Stimulated activated CD8-positive, alpha-beta memory T cell treated with anti-CD3 and anti-CD28 coated beads, Interleukin-2, amount 100 ng/mL, for 48 hours (primary cell): ENCODE results near the gene FAM25C.
"Not testable (repeated sequence)": the region's sequence is repeated elsewhere in the genome, so short reads cannot be mapped to it uniquely, and the experiment has no call there.

Experiments used
- DNase-seq, 2 donors: peaks; one replicate each; pipeline ENCODE4 v3.0.0-alpha.2; 2020; ENCODE audit warnings: low read depth in 2 of 2

FAM25C gene

GRCh38 chr10:47999691-48000090 lies at the start of gene FAM25C:
FAM25C (minus strand) TSS chr10:47999791; CDS start chr10:47999765, 26 bp downstream.
- DNase-seq, result not testable (repeated sequence)

- DNase-seq, result not testable (repeated sequence)
Observed at GRCh38 chr10:48044557-48044956, 45.0 kb upstream of the FAM25C start.

- DNase-seq, result not testable (repeated sequence)
Observed at GRCh38 chr10:48031390-48031789, 31.8 kb upstream of the FAM25C start.

GRCh38 chr10:48002306-48002705 lies 2.7 kb upstream of the FAM25C start:
- not testable (repeated sequence) for DNase-seq

DNA sequence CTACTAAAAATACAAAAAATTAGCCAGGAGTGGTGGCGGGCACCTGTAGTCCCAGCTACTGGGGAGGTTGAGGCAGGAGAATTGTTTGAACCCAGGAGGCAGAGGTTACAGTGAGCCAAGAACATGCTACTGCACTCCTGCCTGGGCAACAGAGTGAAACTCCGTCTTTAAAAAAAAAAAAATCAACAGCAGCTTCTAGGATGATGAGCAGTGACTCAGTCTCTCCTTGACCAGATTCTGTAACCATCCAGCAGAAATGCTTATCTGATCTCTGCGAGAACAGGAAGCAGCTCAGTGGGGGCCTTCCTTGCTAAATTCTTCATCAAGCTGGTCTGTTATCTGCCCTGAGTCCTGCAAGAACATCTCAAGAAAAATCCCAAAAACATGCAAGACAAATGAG lies 5.5 kb downstream of the FAM25C start:
- not testable (repeated sequence) for DNase-seq

DNA sequence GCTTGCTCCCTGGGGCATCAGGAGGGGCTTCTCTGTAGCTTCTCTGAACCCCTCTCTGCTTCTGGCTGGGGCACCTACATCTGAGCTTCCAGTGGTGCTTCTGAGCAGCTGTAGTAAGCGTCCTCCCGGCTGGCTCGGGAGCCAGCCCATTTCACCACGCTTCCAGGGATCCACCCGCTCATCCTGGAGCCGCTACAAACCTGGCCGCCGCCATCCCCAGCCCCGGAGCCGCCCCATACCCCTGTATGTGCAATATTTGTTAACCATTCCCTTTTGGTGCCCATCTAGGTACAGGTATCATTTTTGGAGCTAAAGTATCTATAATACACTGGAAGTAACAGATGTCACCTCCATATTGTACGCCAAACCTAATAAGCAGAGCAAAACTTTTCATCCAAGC lies 7.0 kb downstream of the FAM25C start:
- not testable (repeated sequence) for DNase-seq

DNA sequence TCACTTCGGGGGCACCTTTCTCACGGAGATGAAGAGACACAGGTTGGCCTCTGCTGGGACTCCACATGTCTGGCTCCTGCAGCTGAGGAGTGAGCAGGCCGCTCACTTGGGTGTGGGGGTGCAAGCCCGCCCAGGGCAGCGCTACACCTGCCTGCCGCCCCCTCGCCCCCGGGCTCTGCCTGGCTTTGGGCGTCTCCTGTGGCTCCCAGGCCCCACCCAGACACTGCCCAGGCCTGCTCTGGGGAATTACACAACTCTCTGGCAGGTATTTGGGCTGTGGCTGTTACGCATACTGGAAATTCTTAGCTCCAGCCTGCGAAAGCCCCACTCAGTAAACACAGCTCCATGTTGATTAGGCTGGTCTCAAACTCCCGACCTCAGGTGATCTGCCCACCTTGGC lies 7.9 kb downstream of the FAM25C start:
- DNase-seq, result not testable (repeated sequence)

GRCh38 chr10:47990097-47990496 lies 9.5 kb downstream of the FAM25C start:
- not testable (repeated sequence) for DNase-seq

- not testable (repeated sequence) for DNase-seq
Observed at GRCh38 chr10:47989542-47989950, 10.0 kb downstream of the FAM25C start.

GRCh38 chr10:47988718-47989541 lies 10.7 kb downstream of the FAM25C start:
- DNase-seq, result not testable (repeated sequence)

- not testable (repeated sequence) for DNase-seq
Observed at GRCh38 chr10:47987952-47988351, 11.6 kb downstream of the FAM25C start.

GRCh38 chr10:47986413-47987230 lies 13.0 kb downstream of the FAM25C start:
- not testable (repeated sequence) for DNase-seq

DNA sequence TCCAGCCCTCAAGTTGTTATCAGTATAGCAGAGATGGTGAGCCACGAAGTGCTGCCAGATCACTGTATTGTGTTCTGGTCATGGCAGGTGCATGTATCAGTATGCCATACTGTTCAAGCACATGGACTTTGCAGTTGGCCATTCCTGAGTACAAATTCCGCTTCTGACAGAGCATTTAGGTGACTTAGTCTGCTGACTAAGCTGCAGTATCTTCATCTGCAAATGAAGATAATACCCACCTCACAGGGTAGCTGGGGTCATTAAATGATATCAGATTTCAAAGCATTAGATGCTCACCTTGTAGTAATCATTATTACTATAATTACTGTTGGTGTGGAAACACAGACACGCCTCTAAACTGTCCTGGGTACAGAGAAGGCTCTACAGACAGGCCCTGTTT lies 24.2 kb downstream of the FAM25C start:
- DNase-seq, result not testable (repeated sequence)

- DNase-seq, result not testable (repeated sequence)
Observed at GRCh38 chr10:47973131-47973530, 26.5 kb downstream of the FAM25C start.

DNA sequence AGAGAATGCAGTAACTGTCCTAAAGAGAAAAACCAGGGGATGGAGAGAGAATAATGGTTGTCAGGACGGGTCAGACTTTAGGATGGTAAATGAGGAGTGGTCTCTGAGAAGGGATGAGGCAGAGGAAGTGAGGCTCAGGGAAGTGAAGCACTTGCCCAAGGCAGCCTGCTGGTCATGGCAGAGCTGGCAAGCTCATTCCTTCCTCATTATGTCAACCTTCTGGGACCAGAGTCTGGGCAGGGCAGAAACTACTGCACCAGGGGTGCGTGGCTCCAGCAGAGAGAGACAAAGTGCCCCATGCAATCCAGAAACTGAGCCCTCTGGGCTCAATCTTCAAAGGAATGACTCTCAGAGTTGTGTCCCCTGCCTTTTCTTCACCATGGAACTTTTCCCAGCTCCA lies 27.5 kb downstream of the FAM25C start:
- DNase-seq, result not testable (repeated sequence)

DNA sequence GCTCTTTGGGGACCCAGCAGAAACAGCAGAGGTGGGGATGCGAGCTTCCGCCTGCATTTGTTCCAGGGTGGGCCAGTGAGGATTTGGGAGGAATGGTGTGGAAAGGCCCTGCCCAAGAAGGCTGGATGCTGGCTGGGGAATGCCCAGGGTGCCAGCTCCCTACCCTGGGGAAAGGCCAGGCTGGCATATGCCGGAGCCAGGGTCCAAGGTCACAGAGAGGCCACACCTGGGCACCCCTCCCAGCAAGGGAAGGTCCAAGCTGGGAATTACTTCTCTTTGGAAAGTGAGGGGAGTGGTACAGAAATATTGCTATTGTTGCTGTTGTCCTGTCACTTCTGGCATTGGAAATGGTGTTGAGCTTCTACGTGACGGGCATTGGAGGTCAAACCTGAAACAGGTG lies 28.0 kb downstream of the FAM25C start:
- DNase-seq, result not testable (repeated sequence)

GRCh38 chr10:47970047-47970446 lies 29.5 kb downstream of the FAM25C start:
- DNase-seq, result not testable (repeated sequence)

DNA sequence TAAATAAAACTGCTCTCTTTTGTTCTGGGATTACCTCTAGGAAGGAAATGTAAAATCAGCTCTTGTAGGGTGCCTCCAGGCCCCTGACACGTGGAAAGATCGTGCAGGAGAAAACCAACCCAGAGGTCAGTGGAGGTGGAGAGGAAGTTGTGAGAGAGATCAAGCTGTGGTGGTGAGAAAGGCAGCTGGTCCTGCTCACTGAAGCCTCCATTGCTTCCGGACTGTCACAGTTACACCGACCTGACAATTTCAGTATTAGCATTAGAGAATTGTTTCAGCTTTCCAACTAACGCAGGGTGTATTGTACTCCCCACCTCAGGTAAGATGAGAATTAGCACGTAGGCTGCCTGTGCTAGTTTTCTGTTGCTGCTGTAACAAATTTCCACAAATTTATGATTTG lies 30.6 kb downstream of the FAM25C start:
- DNase-seq, result not testable (repeated sequence)

DNA sequence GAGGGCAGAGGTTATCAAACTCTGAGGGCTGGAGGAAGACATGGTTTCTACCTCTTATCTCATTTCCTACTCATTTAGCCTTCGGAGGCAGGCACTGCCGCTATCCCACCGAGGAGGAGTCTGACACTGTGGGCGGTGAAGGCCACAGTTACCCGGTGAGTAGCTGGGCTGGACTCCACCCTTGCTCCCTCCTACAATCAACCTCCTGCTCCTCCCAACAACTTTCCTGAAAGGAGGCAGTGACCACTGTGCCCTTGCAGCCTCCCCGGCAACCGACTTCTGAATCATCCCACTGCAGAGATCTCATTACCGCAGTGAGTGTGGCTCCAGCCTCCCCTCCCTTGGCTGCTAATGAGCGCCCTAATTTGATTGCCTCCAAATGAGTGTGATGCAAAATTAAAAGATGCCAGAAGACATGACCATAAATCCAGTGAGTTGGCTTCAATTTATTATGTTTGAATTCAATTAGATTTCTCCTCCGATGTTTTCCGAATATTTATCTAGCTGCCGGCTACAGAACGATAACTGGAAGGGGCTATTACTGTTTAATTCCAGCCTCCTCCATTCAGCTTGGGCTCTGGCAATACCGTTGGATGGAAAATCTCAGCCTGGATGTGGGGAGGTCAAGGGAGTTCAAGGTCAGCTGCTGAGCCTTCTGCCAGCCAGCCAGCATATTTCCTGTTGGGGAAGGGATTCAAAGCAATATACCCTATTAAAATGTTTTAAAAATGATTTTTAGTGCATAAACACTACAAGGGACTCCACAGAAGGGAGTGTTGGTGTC lies 35.1 kb downstream of the FAM25C start:
- DNase-seq, result not testable (repeated sequence)

GRCh38 chr10:47962785-47963184 lies 36.8 kb downstream of the FAM25C start:
- not testable (repeated sequence) for DNase-seq

DNA sequence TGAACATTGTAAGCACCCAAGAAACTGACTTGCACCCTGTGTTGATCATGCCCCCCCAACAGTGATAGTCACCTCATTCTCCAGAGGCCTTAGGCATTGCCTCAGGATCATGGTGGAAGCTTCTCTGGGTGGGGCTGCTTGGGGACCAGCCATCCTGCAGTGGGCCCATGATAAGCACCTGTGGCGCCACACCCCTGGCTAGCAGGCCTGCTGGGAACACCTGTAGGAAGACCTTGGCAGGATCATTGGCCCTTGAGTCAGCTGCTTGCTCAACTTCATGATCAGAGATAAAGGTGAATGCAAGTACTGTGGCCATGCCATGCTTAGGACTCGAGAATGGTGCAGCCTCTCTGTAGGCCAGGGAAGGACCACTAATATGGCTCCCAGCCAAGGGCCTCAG lies 38.9 kb downstream of the FAM25C start:
- not testable (repeated sequence) for DNase-seq

DNA sequence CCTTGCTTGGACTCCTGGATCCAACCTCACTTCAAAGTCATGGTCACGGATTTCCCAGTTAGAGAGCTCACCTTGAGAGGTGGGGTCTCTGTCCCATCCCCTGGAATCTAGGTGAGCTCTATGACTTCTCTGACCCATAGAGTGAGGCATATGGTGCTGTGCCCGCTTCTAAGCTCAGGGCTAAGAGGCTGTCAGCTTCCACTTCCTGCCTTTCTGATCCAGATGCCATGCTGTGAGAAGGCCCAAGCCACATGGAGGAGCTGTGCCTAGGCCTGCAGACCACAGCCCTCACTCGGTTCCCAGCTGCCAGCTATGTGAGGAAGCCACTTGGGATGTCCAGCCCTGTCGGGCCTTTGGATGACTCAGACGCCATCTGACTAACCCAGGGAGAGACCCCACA lies 39.9 kb downstream of the FAM25C start:
- DNase-seq, result not testable (repeated sequence)
